NCI-H2171 (cell line): Measurements from ENCODE around the gene TTC9C.
A peak's percentile ranks its signal among the peaks of the same experiment; 100 is the strongest.
"Not testable (repeated sequence)": the region's sequence is repeated elsewhere in the genome, so short reads cannot be mapped to it uniquely, and the experiment has no call there.

Experiments used
- DNase-seq: peaks from one replicate; lab custom pipeline; 2025; lab: John Stamatoyannopoulos, UW

The TTC9C gene

GRCh38 chr11:62709247-62710000, 18.9 kb upstream of the TTC9C start:
- DNase-seq: peak; percentile 99

- DNase-seq: no peak
These were observed 18.3 kb upstream of the TTC9C start for GRCh38 chr11:62710001-62710345.

GRCh38 chr11:62712276-62712812, 15.9 kb upstream of the TTC9C start:
- no peak for DNase-seq

GRCh38 chr11:62712861-62713260, 15.4 kb upstream of the TTC9C start:
- DNase-seq: no peak

GRCh38 chr11:62713343-62713742, 14.9 kb upstream of the TTC9C start:
- DNase-seq: no peak

- DNase-seq: no peak
These were observed 12.8 kb upstream of the TTC9C start for GRCh38 chr11:62715150-62716130.

GRCh38 chr11:62716206-62716605, 12.1 kb upstream of the TTC9C start:
- DNase-seq: no peak

- no peak for DNase-seq
These were observed 11.5 kb upstream of the TTC9C start for GRCh38 chr11:62716816-62717215.

- no peak for DNase-seq
These were observed 8.8 kb upstream of the TTC9C start for GRCh38 chr11:62719302-62719978.

- DNase-seq: no peak
These were observed 6.3 kb upstream of the TTC9C start for GRCh38 chr11:62721994-62722393.

GRCh38 chr11:62724171-62724570, 4.1 kb upstream of the TTC9C start:
- no peak for DNase-seq

GRCh38 chr11:62725646-62726045, 2.6 kb upstream of the TTC9C start:
- no peak for DNase-seq

- DNase-seq: no peak
These were observed 2.0 kb upstream of the TTC9C start for GRCh38 chr11:62726156-62726914.

GRCh38 chr11:62726915-62727164, 1.4 kb upstream of the TTC9C start:
- DNase-seq: no peak

GRCh38 chr11:62727165-62727871, 968 bp upstream of the TTC9C start, which contains the start of gene HNRNPUL2:
TSS of gene HNRNPUL2 (minus strand) at chr11:62727457. CDS start at chr11:62727156, 301 bp downstream.
- DNase-seq: peak; percentile 98

GRCh38 chr11:62727872-62728170, 465 bp upstream of the TTC9C start:
- peak; percentile 97 for DNase-seq

- not testable (repeated sequence) for DNase-seq
These were observed 1.8 kb downstream of the TTC9C start for GRCh38 chr11:62730076-62730475.

GRCh38 chr11:62732830-62733229, 4.5 kb downstream of the TTC9C start:
- no peak for DNase-seq

- DNase-seq: no peak
These were observed 8.9 kb downstream of the TTC9C start for GRCh38 chr11:62737196-62737595.

GRCh38 chr11:62747475-62748160, 19.3 kb downstream of the TTC9C start:
- no peak for DNase-seq

- not testable (repeated sequence) for DNase-seq
These were observed 21.6 kb downstream of the TTC9C start for GRCh38 chr11:62749931-62750330.
